OCI-LY1 (cell line): ENCODE results near the gene HMGN4.

ENCODE experiments used
- EZH2 ChIP-seq: fragments of 200-600 bp; sonication (generic), shearing (Covaris generic); IDR thresholded peaks from 2 replicates; pipeline ENCODE4 v1.8.0; 2017; ENCODE audit warnings: borderline replicate concordance, mixed run types, mild to moderate bottlenecking, antibody characterized with exemption, low read length, moderate library complexity, mixed read lengths
- TF ChIP-seq, protein P1 (sequence below): fragments of 200-600 bp; sonication (generic), shearing (Covaris generic); IDR thresholded peaks from 2 replicates; pipeline ENCODE4 v1.5.1; 2017; ENCODE audit warnings: mild to moderate bottlenecking, antibody characterized with exemption, low read length, moderate library complexity, mixed read lengths

DNA sequence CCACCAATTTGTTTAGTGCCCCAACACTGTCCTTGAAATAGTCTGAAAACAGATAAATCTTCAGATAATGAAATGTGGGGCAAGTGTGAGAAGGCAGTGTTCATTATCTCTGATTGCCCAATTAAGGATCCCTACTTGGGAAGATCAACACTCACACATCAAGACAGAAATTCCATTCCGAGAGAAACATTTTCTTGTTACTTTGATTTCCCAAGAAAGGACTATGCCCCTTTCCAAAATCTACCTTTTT lies 16.2 kb downstream of the HMGN4 start:
- TF ChIP-seq, protein P1, sequence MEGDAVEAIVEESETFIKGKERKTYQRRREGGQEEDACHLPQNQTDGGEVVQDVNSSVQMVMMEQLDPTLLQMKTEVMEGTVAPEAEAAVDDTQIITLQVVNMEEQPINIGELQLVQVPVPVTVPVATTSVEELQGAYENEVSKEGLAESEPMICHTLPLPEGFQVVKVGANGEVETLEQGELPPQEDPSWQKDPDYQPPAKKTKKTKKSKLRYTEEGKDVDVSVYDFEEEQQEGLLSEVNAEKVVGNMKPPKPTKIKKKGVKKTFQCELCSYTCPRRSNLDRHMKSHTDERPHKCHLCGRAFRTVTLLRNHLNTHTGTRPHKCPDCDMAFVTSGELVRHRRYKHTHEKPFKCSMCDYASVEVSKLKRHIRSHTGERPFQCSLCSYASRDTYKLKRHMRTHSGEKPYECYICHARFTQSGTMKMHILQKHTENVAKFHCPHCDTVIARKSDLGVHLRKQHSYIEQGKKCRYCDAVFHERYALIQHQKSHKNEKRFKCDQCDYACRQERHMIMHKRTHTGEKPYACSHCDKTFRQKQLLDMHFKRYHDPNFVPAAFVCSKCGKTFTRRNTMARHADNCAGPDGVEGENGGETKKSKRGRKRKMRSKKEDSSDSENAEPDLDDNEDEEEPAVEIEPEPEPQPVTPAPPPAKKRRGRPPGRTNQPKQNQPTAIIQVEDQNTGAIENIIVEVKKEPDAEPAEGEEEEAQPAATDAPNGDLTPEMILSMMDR = no peak
- no peak for TF ChIP-seq EZH2
